Hematopoietic multipotent progenitor cell treated with erythropoietin and hydrocortisone succinate and interleukin-3 and kit ligand, for 4 days (in vitro differentiated cells): ENCODE measurements around the gene MFSD8.
"Not testable (repeated sequence)": the region's sequence is repeated elsewhere in the genome, so short reads cannot be mapped to it uniquely, and the experiment has no call there.

ENCODE experiments used
- DNase-seq: peaks from one replicate; pipeline ENCODE4 v3.0.0-alpha.2; 2015

MFSD8 gene

GRCh38 chr4:127930175-127930574 lies 34.8 kb downstream of the MFSD8 start:
- no peak for DNase-seq

DNA sequence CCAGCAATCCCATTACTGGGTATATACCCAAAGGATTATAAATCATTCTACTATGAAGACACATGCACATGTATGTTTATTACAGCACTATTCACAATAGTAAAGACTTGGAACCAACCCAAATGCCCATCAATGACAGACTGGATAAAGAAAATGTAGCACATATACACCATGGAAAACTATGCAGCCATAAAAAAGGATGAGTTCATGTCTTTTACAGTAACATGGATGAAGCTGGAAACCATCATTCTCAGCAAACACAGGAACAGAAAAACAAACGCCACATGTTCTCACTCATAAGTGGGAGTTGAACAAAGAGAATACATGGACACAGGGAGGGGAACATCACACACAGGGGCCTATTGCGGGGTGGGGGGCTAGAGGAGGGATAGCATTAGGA lies 39.3 kb downstream of the MFSD8 start:
- not testable (repeated sequence) for DNase-seq

DNA sequence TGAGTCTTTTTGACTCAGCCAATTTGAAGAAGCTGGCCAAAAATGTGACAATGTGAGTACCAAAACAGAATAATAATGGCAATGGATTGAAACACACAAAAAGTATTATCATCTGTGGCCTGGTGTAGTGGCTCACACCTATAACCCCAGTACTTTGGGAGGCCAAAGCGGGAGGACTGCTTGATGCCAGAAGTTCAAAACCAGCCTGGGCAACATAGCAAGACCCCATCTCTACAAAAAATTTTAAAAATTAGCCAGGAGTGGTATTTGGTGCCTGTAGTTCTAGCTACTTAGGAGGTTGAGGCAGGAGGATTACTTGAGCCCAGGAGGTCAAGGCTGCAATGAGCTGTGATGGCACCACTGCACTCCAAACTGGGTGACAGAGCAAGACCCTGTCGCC lies 42.7 kb downstream of the MFSD8 start:
- no peak for DNase-seq

DNA sequence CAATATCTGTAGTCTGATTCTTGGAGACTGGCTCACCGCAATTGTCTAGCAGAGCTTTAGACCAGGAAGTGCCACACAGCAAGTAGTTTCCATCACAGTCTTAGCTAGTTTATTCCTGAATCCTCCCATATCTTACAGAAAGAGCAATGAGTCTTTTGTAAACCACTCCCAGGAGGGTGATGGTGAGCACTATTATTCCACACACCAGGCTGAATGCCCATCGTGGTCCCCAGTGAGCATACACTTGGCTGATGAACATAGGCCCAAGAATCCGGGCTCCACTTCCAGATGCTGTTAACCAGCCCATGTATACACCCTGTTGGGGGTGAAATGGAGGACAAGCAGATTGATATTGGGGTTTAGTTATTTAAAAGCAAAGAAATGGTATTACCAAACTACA lies 44.5 kb downstream of the MFSD8 start:
- DNase-seq, result no peak

DNA sequence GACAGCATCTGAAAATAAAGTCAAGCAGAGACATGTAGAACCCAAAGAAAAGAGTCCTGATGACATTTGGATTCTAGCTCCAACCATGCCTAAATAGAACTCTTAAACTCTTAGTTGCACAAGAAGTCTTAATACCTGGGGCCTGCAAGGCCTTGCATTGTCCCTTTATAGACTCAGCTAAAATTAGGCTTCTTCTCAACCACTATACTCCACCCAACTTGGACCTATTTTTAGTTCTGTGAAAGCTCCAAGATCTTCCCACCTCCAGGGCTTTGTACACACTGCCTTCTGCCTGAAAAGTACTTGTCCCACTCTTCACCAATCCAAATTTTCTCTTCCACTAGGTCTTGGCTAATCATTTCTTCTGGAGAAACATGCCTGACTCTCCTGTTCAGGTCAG lies 47.8 kb downstream of the MFSD8 start:
- DNase-seq, result no peak

DNA sequence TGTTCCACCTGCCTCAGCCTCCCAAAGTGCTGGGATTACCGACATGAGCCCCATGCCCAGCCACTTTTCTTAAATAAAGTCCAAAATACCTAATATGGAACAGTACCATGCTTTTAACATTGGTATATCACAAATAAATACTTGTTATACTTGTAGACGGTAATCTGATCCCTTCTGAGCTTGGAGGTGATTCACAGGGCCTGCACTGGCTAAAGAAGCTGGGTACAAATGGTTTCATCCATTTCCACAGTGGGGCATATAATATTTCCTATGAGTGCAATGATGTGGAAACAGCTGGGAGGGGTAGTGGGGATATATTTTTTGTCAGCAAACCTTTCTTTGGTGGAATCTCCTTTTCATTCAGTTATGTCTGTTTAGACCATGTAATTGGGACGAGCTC lies 48.5 kb downstream of the MFSD8 start:
- no peak for DNase-seq

DNA sequence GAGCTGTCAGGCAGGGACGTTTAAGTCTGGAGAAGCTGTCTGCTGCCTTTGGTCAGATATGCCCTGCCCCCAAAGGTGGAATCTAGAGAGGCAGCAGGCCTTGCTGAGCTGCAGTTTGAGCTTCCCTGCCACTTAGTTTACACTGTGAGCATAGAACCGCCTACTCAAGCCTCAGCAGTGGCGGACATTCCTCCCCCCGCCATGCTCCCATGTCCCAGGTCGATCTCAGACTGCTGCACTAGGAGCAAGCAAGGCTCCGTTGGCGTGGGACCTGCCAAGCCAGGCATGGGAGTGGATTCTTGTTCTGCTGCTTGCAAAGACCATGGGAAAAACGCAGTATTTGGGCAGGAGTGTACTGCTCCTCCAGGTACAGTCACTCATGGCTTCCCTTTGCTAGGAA lies 59.9 kb downstream of the MFSD8 start:
- DNase-seq, result peak; percentile 7

- DNase-seq, result not testable (repeated sequence)
Measured at GRCh38 chr4:127899682-127900081, 65.3 kb downstream of the MFSD8 start.

GRCh38 chr4:127896528-127896927 lies 68.4 kb downstream of the MFSD8 start:
- no peak for DNase-seq

GRCh38 chr4:127896069-127896468 lies 68.9 kb downstream of the MFSD8 start:
- no peak for DNase-seq

DNA sequence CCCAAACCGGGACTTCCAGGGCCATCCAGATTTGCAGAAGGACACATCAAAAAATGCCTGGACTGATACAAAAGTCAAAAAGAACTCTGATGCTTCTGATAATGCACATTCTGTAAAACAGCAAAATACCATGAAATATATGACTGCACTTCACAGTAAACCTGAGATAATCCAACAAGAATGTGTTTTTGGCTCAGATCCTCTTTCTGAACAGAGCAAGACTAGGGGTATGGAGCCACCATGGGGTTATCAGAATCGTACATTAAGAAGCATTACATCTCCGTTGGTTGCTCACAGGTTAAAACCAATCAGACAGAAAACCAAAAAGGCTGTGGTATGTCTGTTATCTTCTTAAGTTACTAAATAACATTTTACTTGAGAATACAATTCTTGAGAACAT lies 75.1 kb downstream of the MFSD8 start:
- DNase-seq, result no peak

DNA sequence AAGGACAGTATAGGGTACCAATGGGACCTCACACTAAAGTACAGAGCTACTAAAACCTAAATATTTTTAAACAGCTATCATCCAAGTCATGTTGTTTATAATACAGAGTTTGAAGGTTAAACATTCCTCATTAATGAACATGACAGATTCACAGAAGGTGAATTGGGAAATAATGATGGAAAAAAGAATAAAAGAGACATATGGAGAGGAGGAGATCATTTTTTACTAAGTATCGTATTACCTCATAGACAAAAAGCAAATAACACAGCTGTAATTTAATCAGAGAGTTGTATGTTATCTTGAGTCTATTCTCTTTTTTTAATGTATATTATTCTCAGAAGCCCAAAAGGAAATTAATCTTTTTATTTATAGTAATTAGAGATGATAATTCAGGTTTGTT lies 76.4 kb downstream of the MFSD8 start:
- no peak for DNase-seq

DNA sequence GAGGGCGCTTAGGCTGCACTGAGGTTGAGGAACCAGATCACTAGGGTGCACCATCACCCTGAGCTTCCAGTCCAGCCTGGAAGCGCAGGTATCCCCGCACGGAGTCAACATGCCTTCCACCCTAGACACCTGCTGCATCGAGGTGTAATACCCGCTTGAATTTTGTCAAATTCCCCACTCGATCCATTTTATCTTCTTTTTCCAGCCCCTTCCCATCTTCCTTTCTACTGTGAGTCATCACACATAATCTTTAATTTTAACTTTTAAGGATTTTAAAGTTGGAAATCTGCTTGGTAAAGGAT lies 83.5 kb downstream of the MFSD8 start:
- DNase-seq, result no peak

DNA sequence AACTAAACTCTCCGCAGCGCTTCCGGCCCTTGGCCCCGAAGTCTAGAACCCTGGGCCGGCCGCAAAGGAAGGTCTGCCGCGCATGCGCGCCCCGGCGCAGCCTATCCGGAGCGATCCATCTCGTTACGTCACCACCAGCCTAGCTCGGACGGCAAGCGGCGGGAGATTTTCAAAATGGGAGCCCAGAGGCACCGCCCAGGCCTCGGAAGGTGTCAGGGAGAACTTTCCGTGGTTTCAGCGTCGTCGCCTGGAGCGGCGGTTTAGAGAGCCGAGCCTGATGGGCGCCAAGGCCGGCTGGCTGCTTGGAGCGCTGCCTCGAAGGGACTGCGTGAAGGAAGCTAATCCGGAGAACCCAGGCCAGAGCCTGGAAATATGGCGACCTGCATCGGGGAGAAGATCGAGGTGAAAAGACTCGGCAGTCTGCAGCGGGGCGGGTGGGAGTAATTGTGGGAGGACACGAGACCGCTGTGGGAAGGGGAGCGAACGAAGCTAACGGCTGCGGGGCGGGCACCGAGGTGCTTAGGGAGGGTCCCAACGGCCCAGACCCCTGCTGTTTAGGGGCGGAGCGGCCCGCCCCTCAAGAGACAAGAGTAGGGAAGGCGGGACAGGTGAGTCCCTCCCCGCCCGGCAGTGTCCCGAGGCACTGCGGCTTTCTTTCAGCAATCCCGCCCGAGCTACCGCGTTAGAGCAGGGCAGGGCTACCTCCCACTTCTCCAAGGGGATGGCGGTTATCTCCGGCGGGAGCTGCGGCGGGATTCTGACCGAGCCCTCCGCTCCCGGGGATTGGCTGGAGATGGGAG lies 84.0 kb downstream of the MFSD8 start, which contains the start of gene PLK4:
Gene PLK4 (plus strand): TSS at position 131 of the 800 bp plus-strand sequence. CDS start 242 bp downstream, at position 373.
- peak; percentile 99 for DNase-seq

DNA sequence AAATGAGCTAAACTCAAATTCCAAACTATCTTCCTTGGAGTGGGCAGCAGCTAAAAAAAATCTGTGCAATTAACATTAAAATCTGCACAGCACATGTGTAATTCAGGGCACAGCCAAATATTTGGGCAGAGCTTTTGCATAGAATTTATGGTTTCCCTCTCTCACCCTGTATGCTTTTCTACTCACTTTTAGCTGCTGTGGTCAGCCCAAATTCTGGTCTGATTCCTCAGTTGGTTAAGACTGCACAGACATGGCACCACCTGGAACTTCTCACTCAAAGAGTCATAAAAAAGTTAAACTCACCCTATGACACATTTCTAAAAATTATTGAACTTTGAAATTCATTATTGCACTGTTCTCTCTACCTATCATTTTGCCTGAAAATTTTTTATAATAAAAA lies 89.2 kb downstream of the MFSD8 start:
- DNase-seq, result no peak

DNA sequence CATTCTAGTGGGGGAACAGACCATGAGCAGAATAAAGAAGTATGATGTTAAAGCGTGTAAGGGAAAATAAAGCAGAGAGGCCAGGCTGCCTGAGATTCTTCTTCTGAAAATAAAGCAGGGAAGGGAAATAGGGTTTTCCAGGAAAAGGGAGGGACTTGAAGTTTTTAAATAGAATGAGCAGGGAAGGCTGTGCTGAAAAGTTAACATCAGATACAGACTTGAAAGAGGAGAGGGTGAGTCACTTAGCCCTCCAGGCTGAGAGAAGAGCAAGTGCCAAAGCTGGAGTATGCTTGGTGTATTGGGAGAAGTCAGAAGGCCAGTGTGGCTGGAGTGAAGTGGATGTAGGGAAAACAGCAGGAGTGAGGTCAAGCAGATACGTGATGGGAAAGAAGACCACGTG lies 94.3 kb downstream of the MFSD8 start:
- DNase-seq, result no peak

DNA sequence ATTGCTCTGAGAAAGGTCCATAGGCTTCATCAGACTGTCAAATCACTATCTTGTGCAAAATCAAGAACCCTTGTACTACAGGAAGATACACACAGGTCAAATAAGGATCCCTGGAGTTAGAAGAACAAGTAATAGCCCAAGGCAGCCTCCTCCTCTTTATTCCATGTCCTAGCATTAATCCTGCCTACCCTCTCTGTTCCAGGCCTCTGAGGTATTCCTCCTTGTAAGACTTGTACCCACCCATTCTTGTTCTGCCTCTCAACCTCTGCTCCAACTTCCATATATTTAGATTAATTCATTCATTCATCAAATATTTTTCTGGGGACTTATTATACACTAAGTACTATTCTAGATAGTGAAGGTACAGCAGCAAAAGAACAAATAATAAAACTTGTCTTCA lies 94.7 kb downstream of the MFSD8 start:
- DNase-seq, result no peak

- no peak for DNase-seq
Measured at GRCh38 chr4:127868196-127868595, 96.8 kb downstream of the MFSD8 start.
